A549 treated with CpdA at 1 μM for 4 hours (cell line): Measurements from ENCODE around the gene EXOC1. TPM values are rescaled to one million over a fixed set of nuclear protein-coding genes. Genes with fewer than 3 reads are reported as not detected.

Experiments used
- total RNA-seq: library from RNA; stranded (reverse); fragments of 200-300 nt; extraction: Qiagen RNA extraction; gene quantifications from 5 replicates; pipeline ENCODE4 v1.2.3, GENCODE V29; 2022; ENCODE audit warnings: low read depth

The EXOC1 gene
- 12.9 to 18.7 TPM (median 14.6 TPM) in 5 replicates for total RNA-seq

GRCh38 chr4:55853484-55854046, at the start of gene EXOC1:
EXOC1 (plus strand) TSS chr4:55853648; CDS start chr4:55858324, 4,676 bp downstream.

GRCh38 chr4:55819634-55820033, 33.8 kb upstream of the EXOC1 start, which contains the start of gene EXOC1L:
EXOC1L (plus strand) TSS chr4:55819790; CDS start chr4:55820027, 237 bp downstream.

GRCh38 chr4:55948726-55949481, 95.5 kb downstream of the EXOC1 start, which contains the start of gene CEP135:
CEP135 (plus strand) TSS chr4:55948945; CDS start chr4:55952131, 3,186 bp downstream.

Other genes starting within 250 kb of the EXOC1 start
- 0.46 to 0.98 TPM (median 0.73 TPM) in 5 replicates for gene NMU, start 217.3 kb upstream of the EXOC1 start, total RNA-seq
- gene EXOC1L, start 33.9 kb upstream of the EXOC1 start, total RNA-seq: not detected in 5 replicates
- 5.1 to 7.4 TPM (median 5.5 TPM) in 5 replicates for gene CEP135, start 95.3 kb downstream of the EXOC1 start, total RNA-seq